Cerebellar nuclear complex (tissue), 1 donor: Measurements from ENCODE around the gene NECTIN2.
"Not testable (repeated sequence)": the region's sequence is repeated elsewhere in the genome, so short reads cannot be mapped to it uniquely, and the experiment has no call there.

Experiments used
- DNase-seq, 2 experiments: peaks; one replicate each; lab custom pipeline; 2025; lab: John Stamatoyannopoulos, UW

The NECTIN2 gene

DNA sequence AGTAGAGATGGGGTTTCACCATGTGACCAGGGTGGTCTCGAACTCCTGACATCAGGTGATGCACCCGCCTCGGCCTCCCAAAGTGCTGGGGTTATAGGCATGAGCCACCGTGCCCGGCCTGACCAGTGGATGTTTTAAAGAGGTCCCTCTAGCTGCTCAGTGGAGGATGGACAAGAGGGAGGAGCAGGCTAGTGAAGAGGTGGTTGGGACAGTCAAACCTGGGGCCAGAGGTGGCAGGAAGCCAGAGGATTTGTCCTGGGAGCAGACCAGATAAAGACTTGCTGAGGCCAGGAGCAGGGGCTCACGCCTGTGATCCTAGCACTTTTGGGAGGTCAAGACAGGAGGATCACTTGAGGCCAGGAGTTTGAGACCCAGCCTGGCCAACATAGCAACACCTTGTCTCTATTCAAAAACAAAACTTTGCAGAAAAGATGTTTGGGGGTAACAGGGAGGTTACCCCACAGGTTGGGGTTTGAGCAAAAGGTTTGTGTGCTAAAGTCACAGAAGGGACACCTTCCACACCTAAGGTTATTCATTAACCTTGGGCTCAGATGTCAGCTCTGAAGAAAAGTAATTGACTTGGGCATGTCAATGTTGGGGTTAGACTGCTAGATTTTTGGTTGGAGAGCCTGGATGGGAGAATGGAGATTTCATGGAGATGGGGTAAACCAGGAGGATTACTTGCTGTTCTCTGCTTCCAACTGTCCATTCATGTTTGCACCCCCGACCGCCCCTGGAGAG, 28.2 kb upstream of the NECTIN2 start:
- DNase-seq, result no peak

DNA sequence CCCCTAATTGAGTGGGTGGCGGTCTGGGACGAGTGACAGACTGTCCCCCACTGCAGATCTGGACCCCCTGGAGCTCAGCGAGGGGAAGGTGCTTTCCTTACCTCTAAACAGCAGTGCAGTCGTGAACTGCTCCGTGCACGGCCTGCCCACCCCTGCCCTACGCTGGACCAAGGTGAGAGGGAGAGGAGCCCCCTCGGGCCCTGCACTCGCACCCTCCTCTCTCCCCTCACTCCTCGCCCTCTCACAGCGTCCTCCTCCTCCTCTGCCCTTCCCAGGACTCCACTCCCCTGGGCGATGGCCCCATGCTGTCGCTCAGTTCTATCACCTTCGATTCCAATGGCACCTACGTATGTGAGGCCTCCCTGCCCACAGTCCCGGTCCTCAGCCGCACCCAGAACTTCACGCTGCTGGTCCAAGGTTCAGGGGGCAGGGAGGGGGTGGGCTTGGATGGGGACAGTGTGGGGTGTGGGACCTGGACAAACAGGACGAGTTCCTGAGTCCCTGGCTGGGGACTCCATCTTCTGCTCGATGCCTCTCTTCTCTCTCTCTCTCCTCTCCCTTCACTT, 27.5 kb upstream of the NECTIN2 start:
- DNase-seq, result no peak

- DNase-seq, result no peak
Measured at GRCh38 chr19:44819246-44819832, 26.8 kb upstream of the NECTIN2 start.

- no peak for DNase-seq
Measured at GRCh38 chr19:44820648-44821609, 25.2 kb upstream of the NECTIN2 start.

- no peak for DNase-seq
Measured at GRCh38 chr19:44822177-44822576, 23.9 kb upstream of the NECTIN2 start.

DNA sequence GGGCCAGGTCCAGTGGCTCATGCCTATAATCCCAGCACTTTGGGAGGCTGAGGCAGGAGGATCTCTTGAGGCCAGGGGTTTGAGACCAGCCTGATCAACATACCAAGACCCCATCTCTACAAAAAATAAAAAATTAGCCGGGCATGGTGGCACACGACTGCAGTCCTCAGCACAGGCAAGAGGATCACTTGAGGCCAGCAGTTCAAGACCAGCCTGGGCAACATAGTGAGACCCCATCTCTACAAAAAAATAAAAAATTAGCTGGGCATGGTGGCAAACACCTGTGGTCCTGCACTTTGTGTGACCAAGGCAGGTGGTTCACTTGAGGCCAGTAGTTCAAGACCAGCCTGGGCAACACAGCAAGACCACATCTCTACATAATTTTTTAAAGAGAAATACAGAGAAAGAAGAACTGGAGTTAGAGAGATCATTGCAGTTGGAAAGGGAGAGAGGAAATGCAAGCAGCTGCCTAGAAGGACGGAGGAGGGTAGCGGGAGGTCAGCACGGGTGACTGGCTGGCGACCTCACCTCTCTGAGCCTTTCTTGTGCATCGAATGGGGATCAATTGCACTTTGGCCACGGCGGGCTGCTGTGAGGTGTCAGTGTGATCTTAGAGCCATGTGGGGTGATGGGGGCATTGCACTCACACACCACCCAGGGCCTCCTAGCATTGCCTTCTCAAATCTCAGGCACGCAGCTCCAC, 23.3 kb upstream of the NECTIN2 start:
- no peak for DNase-seq

GRCh38 chr19:44823373-44823698, 22.8 kb upstream of the NECTIN2 start:
- DNase-seq, result no peak

- no peak for DNase-seq
Measured at GRCh38 chr19:44824761-44825160, 21.3 kb upstream of the NECTIN2 start.

DNA sequence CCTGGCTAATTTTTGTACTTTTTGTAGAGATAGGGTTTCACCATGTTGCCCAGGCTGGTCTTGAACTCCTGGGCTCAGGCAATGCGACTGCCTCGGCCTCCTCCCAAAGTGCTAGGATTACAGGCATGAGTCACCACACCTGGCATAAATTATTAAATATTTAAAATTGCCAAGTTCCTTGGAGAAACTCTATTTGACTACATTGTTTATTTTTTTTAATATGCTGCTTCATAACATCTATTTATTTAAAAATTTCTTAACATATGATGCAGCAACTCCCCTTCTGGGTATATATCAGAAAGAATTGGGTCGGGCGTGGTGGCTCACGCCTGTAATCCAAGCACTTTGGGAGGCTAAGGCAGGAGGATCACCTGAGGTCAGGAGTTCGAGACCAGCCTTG, 13.2 kb upstream of the NECTIN2 start:
- DNase-seq, result not testable (repeated sequence)

- DNase-seq, result not testable (repeated sequence)
Measured at GRCh38 chr19:44834399-44834798, 11.7 kb upstream of the NECTIN2 start.

DNA sequence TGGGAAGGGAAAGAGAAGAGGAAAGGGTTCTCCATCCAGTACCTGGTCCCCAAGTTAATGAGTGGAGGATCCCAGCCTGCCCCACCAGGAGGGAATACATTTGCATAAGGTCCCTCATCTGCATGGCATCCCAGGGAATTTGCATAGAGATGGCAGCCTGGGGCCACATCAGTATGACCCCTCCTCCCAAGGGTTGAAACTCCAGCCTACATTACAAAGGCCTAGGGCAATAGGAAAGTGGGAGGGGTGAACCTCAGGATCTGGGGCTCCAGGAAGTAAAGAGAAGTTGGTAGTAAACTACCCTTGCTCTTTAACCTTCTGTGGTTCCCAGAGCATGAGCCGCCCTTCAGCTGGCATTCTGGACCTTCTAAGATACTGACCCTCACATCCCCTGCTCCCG, 6.8 kb upstream of the NECTIN2 start:
- DNase-seq, result no peak

DNA sequence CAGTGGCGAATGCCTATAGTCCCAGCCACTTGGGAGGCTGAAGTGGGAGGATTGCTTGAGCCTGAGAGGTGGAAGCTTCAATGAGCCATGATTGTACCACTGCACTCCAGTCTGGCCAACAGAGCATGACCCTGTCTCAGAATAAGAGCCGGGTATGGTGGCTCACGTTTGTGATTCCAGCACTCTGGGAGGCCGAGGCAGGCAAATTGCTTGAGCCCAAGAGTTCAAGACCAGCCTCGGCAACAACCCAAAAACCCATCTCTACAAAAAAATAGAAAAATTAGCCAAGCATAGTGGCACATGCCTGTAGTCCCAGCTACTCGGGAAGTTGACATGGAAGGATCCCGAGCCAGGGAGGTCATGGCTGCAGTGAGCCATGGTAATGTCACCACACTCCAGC, 5.3 kb upstream of the NECTIN2 start:
- DNase-seq, result no peak

DNA sequence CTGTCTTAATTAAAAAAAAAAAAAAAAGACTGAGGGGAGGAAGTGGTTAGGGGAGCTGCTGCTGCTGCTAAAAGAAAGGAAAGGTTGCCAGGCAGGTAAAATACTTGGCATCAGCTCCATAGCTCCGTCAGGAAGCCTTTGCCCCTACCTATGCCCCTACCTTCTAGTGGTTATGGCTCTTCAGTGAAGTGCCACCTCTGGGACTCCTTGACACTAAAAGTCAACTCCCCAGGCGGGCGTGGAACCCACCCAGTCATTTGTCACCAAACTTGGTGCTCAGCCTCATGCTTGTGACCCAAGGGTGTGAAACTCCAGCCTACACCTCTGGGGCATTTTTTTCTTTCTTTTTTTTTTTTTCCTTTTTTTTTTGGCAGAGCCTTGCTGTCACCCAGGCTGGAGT, 4.9 kb upstream of the NECTIN2 start:
- DNase-seq, result no peak

DNA sequence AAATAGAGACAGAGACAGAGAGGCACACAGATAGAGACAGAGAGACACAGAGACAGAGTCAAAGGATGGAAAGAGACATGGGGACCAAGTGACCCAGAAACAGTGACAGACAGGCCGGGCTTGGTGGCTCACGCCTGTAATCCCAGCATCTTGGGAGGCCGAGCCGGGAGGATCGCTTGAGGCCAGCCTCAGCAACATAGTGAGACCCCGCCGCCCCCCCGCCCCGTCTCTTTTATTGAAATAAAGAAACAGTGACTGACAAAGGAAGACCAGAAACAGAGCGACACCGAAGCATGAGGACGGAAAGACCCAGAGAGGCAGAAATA, 848 bp upstream of the NECTIN2 start:
- DNase-seq, result no peak

DNA sequence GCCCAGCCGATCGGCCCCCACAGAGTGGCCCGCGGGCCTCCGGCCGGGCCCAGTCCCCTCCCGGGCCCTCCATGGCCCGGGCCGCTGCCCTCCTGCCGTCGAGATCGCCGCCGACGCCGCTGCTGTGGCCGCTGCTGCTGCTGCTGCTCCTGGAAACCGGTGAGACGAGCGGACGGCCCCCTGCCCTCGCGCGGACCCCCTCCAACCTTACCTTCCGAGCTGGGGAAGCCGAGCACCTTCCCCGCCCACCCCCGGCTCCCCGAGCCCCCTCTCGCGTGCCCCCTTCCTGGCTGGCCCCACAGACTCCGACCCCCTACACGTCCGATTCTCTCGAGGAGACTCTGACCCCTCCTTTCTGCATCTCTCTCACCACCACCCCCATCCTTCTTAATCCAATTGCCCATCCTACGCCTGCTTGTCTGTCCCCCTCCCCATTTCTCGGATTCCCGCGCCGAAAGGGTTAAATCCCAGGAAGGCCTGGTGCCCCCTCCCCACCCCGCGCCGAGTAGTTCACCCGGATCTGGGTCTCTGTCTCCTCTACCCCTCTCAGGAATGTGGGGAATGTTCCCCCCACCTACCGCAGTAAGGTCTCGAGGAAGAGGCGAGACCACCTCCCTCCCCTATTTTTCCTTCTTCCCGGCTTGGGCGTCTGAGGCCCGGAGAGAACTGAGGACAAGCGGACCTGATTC, 502 bp downstream of the NECTIN2 start:
- DNase-seq, result no peak

DNA sequence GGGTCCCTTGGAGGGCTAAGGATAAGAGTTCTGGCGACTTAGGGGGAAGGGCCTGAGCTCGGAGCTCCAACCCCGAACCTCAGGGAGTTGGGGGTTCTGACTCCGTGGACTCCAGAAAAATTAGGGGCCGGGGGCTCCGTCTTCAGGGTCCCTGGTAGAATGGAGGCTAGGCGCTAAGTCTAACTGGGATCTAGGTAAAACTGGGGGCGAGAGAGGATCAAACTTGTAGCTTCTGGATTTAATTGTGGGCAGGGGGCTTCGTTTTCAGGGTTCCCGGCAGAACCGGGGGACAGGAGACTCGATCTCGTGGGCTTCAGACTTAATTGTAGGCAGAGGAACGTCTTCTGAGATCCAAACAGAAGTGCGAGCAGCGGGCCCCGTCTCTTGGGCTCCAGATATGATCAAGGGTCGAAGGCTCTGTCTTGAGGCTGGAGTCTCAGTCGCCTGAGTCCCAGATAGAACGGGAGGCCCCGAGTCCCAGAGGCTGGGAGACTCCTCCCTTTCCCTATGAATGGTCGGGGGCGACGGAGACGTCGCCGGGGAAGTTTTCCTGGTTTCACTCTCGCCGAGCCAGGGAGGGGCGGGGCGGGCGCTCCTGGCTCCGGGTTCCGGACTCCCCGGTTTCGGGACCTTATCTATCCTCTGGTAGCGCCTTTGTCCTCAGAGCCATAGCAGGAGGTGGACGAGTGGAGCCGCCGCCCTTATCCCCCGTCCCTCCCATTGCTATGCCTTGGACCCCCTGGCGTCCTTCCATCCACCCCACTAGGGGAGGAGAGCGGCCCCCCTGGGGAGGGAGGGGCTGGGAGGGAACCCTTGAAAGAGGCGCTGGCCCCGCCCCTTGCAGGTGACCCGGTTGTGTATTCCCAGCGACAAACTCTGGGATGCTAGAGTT, 1.3 kb downstream of the NECTIN2 start:
- DNase-seq, result no peak

DNA sequence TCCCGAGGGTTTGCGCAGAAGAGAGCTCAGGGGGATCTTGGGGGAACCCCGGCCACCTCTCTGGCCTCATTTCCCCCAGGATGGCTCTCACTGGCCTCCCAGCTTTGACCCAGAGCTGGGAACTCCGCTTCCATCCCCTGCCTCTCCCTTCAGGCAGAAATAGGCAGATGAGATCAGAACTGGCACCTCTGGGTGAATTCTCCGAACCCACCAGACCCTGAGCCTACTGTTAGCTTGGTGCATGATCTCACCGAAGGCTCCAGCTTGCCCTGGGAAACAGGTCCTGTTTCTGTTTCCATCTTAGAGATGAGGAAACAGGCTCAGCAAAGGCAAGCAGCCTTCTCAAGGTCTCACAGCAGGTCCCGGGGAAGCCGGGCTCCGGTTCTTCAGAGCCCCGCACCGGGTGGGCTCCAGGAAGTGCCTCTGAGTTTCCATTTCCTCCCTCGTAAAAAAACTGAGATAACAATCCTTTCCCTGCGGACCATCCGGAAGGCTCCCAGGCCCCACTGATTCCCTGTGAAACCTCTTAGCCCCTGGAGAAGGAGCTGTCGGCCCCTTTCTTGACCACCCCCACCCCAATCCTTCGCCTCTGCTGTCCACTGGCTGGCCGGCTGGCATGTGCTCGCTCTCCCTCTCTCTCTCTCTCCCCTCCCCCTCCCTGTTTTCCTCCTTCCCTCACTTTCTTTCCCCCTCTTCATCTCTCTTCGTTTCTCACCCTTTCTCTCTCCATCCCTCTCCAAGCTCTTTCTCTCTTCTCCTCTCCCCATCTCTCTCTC, 2.1 kb downstream of the NECTIN2 start:
- no peak for DNase-seq

DNA sequence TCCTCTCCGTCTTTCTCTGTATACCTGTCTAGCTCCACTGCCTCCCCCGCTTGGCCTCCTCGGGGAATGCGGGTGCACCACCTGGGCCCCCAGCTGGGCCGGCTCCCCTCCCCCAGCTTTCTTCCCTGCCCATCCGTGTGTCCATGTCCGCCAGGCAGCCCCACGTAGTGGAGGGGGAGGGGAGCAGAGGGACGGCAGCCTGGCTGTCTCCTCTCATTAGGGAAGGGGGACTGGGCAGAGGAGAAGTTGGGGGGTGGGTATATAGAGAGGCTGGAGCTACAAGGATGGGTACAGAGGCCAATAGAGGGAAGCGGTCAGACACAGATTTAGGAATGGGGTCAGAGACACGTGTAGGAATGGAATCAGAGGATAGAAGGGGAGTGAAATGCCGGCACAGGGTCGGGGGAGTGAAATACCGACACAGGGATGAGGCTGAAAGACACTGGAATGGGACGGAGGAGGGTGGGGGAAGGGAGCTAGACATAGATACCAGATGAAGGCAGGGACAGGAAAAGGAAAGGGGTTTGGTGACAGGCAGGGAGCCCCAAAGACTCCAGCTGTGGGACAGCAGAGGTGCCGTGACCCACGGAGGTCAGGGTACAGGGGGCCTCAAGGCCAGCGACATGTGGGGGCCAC, 2.8 kb downstream of the NECTIN2 start:
- no peak for DNase-seq

- DNase-seq, result no peak
Measured at GRCh38 chr19:44850641-44851109, 4.6 kb downstream of the NECTIN2 start.
